Activated T-cell treated with anti-CD3 and anti-CD28 coated beads, Interleukin-2, amount 50 U/mL, for 1 hour (primary cell): ENCODE data around the gene ERP29.
"Not testable (repeated sequence)": the region's sequence is repeated elsewhere in the genome, so short reads cannot be mapped to it uniquely, and the experiment has no call there.

ENCODE experiments used
- DNase-seq: peaks from one replicate; pipeline ENCODE4 v3.0.0-alpha.2; 2020

Gene ERP29

GRCh38 chr12:112012775-112013600 is at the start of gene ERP29, which contains the start of gene TMEM116:
ERP29 (plus strand) TSS chr12:112013426; CDS start chr12:112013466, 40 bp downstream.
TMEM116 (minus strand) TSS chr12:112013165; CDS start chr12:112005270, 7,895 bp downstream.
- peak; percentile 100 for DNase-seq

GRCh38 chr12:111964935-111965334 is 48.3 kb upstream of the ERP29 start:
- DNase-seq: no peak

GRCh38 chr12:111971800-111972199 is 41.4 kb upstream of the ERP29 start:
- no peak for DNase-seq

GRCh38 chr12:111975161-111975931 is 37.9 kb upstream of the ERP29 start:
- DNase-seq: no peak

- no peak for DNase-seq
Observed at GRCh38 chr12:111976291-111976690, 36.9 kb upstream of the ERP29 start.

- DNase-seq: no peak
Observed at GRCh38 chr12:111976860-111977259, 36.4 kb upstream of the ERP29 start.

- no peak for DNase-seq
Observed at GRCh38 chr12:111978545-111978944, 34.7 kb upstream of the ERP29 start.

GRCh38 chr12:111980598-111980997 is 32.6 kb upstream of the ERP29 start:
- no peak for DNase-seq

GRCh38 chr12:111981987-111982386 is 31.2 kb upstream of the ERP29 start:
- DNase-seq: no peak

- no peak for DNase-seq
Observed at GRCh38 chr12:111984820-111985219, 28.4 kb upstream of the ERP29 start.

- no peak for DNase-seq
Observed at GRCh38 chr12:111991535-111991934, 21.7 kb upstream of the ERP29 start.

- DNase-seq: no peak
Observed at GRCh38 chr12:111991946-111992345, 21.3 kb upstream of the ERP29 start.

GRCh38 chr12:111992464-111992863 is 20.8 kb upstream of the ERP29 start:
- no peak for DNase-seq

GRCh38 chr12:111993292-111994150 is 19.7 kb upstream of the ERP29 start:
- no peak for DNase-seq

- DNase-seq: not testable (repeated sequence)
Observed at GRCh38 chr12:111994211-111995111, 18.8 kb upstream of the ERP29 start.

GRCh38 chr12:111995782-111996480 is 17.3 kb upstream of the ERP29 start:
- no peak for DNase-seq

- no peak for DNase-seq
Observed at GRCh38 chr12:111997300-111997699, 15.9 kb upstream of the ERP29 start.

- DNase-seq: no peak
Observed at GRCh38 chr12:111998015-111998414, 15.2 kb upstream of the ERP29 start.

- DNase-seq: not testable (repeated sequence)
Observed at GRCh38 chr12:111999129-111999528, 14.1 kb upstream of the ERP29 start.

GRCh38 chr12:112000820-112001219 is 12.4 kb upstream of the ERP29 start:
- DNase-seq: no peak

- DNase-seq: no peak
Observed at GRCh38 chr12:112001576-112001975, 11.7 kb upstream of the ERP29 start.
